ENCODE results near the gene EFCAB12.

Gene EFCAB12

GRCh38 chr3:129428376-129429079 is at the start of gene EFCAB12:
Gene EFCAB12, minus strand, starts transcription at chr3:129428636. Its CDS starts 148 bp downstream, at chr3:129428488.
- peak; percentile 77 to 93 (median 85) for DNase-seq

GRCh38 chr3:129476586-129476985 is 48.1 kb upstream of the EFCAB12 start:
- DNase-seq: no peak

GRCh38 chr3:129475863-129476262 is 47.4 kb upstream of the EFCAB12 start:
- no peak for DNase-seq

- DNase-seq: no peak
These were observed 46.8 kb upstream of the EFCAB12 start for GRCh38 chr3:129474984-129475804.

GRCh38 chr3:129473769-129474152 is 45.3 kb upstream of the EFCAB12 start:
- DNase-seq: no peak

GRCh38 chr3:129473067-129473768 is 44.8 kb upstream of the EFCAB12 start:
- no peak for DNase-seq

- no peak for DNase-seq
These were observed 42.4 kb upstream of the EFCAB12 start for GRCh38 chr3:129470861-129471260.

- DNase-seq: peak in 3 of 6 experiments; percentile 8 to 34 (median 10)
These were observed 40.6 kb upstream of the EFCAB12 start for GRCh38 chr3:129469026-129469425.

- DNase-seq: no peak
These were observed 39.5 kb upstream of the EFCAB12 start for GRCh38 chr3:129467932-129468331.

GRCh38 chr3:129463716-129464115 is 35.3 kb upstream of the EFCAB12 start:
- DNase-seq: no peak

- no peak for DNase-seq
These were observed 34.7 kb upstream of the EFCAB12 start for GRCh38 chr3:129463094-129463493.

GRCh38 chr3:129462361-129462968 is 34.0 kb upstream of the EFCAB12 start:
- no peak for DNase-seq

- no peak for DNase-seq
These were observed 33.2 kb upstream of the EFCAB12 start for GRCh38 chr3:129461461-129462146.

- no peak for DNase-seq
These were observed 32.6 kb upstream of the EFCAB12 start for GRCh38 chr3:129461022-129461421.

GRCh38 chr3:129460572-129460971 is 32.1 kb upstream of the EFCAB12 start:
- no peak for DNase-seq

- DNase-seq: no peak
These were observed 31.7 kb upstream of the EFCAB12 start for GRCh38 chr3:129460155-129460554.

GRCh38 chr3:129453732-129454131 is 25.3 kb upstream of the EFCAB12 start:
- no peak for DNase-seq

GRCh38 chr3:129449279-129450115 is 21.1 kb upstream of the EFCAB12 start:
- no peak for DNase-seq

- no peak for DNase-seq
These were observed 19.9 kb upstream of the EFCAB12 start for GRCh38 chr3:129448186-129448895.

- DNase-seq: no peak
These were observed 18.5 kb upstream of the EFCAB12 start for GRCh38 chr3:129446926-129447325.

- DNase-seq: no peak
These were observed 17.0 kb upstream of the EFCAB12 start for GRCh38 chr3:129445471-129445870.

Data from stimulated activated naive CD4-positive, alpha-beta T cell (primary cell).